Activated B cell treated with CpG ODN at 0.5 μM for 24 hours (primary cell): Measurements from ENCODE around the gene UBR4. TPM values are rescaled to one million over a fixed set of nuclear protein-coding genes. Genes with fewer than 3 reads are reported as not detected.

Experiments
- ATAC-seq: fragments of 200-7000 bp; cut with Tn5 transposase; one replicate; pipeline ENCODE4 v1.10.0; 2021; ENCODE audit warnings: low read depth, mild to moderate bottlenecking, moderate library complexity
- CTCF ChIA-PET: fragments of 350-600 bp; sonication (Branson Sonifier 250); formaldehyde crosslinking; loops from one replicate; lab custom pipeline; 2021; ENCODE audit warnings: antibody characterized with exemption; lab: Charles Lee
- POLR2A ChIA-PET: fragments of 350-600 bp; sonication (Branson Sonifier 250); formaldehyde crosslinking; loops from one replicate; lab custom pipeline; 2021; ENCODE audit warnings: antibody characterized with exemption; lab: Charles Lee
- DNase-seq: peaks from one replicate; pipeline ENCODE4 v3.0.0; 2022
- H3K27ac Mint-ChIP-seq: one replicate; pipeline ENCODE4 v1.8.0; 2020; ENCODE audit warnings: mixed read lengths
- H3K27me3 Mint-ChIP-seq: one replicate; pipeline ENCODE4 v1.8.0; 2021; ENCODE audit warnings: mixed read lengths
- H3K36me3 Mint-ChIP-seq: one replicate; pipeline ENCODE4 v1.8.0; 2021; ENCODE audit warnings: low read depth, mixed read lengths
- H3K4me1 Mint-ChIP-seq: one replicate; pipeline ENCODE4 v1.8.0; 2021; ENCODE audit warnings: mixed read lengths
- H3K4me3 Mint-ChIP-seq: one replicate; pipeline ENCODE4 v1.8.0; 2020; ENCODE audit warnings: mild to moderate bottlenecking, mixed read lengths
- H3K9me3 Mint-ChIP-seq: one replicate; pipeline ENCODE4 v1.8.0; 2020; ENCODE audit warnings: mixed read lengths
- intact Hi-C: fragments of 100-400 bp; cut with micrococcal nuclease; formaldehyde crosslinking; loops from one replicate; pipeline ENCODE4 v1.15.1; 2024
- total RNA-seq: library from RNA; stranded (reverse); gene quantifications from 2 replicates; pipeline ENCODE4 v1.2.3, GENCODE V29; 2022
- TF ChIP-seq, protein P1 (sequence below): fragments of 200-600 bp; IDR thresholded peaks from one replicate; pipeline ENCODE4 v1.8.0; 2022; ENCODE audit warnings: antibody characterized with exemption, mild to moderate bottlenecking

The UBR4 gene
- total RNA-seq, 1 donor from 2014 or later = 262 TPM

DNA sequence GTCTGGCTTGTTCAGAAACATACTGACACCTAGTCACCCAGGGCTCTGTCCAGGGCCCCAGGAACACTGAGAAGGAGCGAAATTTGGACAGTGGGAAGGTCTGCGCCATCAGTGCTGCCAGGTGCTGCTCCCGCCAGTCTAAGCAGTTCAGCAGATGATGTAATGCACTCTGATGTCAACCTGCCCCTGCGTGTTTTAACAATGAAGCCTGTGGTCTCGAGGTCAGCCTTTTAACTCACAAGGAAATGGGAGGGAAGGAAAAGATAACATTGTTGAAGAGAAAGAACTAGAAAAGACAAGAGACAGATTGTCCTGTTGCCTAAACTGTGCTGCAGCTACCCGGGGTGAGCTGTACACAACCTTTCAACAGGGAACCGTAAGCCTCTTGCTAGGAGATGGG, 127.0 kb downstream of the UBR4 start:
- intact Hi-C loops = no loop called here
- no peak overlapping the region for H3K4me3 Mint-ChIP-seq
- H3K27ac Mint-ChIP-seq = no peak overlapping the region
- DNase-seq (no peak), ATAC-seq (no peak)
- H3K4me1 Mint-ChIP-seq = peaks cover 10% of the 10 kb centered on the region
- ChIA-PET POLR2A (no interaction called here), CTCF (no interaction called here)
- H3K9me3 Mint-ChIP-seq = no peaks in the 10 kb centered on the region
- no peaks in the 10 kb centered on the region for H3K27me3 Mint-ChIP-seq
- H3K36me3 Mint-ChIP-seq = peaks cover 96% of the 10 kb centered on the region
- TF ChIP-seq, protein P1, sequence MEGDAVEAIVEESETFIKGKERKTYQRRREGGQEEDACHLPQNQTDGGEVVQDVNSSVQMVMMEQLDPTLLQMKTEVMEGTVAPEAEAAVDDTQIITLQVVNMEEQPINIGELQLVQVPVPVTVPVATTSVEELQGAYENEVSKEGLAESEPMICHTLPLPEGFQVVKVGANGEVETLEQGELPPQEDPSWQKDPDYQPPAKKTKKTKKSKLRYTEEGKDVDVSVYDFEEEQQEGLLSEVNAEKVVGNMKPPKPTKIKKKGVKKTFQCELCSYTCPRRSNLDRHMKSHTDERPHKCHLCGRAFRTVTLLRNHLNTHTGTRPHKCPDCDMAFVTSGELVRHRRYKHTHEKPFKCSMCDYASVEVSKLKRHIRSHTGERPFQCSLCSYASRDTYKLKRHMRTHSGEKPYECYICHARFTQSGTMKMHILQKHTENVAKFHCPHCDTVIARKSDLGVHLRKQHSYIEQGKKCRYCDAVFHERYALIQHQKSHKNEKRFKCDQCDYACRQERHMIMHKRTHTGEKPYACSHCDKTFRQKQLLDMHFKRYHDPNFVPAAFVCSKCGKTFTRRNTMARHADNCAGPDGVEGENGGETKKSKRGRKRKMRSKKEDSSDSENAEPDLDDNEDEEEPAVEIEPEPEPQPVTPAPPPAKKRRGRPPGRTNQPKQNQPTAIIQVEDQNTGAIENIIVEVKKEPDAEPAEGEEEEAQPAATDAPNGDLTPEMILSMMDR = no peak

DNA sequence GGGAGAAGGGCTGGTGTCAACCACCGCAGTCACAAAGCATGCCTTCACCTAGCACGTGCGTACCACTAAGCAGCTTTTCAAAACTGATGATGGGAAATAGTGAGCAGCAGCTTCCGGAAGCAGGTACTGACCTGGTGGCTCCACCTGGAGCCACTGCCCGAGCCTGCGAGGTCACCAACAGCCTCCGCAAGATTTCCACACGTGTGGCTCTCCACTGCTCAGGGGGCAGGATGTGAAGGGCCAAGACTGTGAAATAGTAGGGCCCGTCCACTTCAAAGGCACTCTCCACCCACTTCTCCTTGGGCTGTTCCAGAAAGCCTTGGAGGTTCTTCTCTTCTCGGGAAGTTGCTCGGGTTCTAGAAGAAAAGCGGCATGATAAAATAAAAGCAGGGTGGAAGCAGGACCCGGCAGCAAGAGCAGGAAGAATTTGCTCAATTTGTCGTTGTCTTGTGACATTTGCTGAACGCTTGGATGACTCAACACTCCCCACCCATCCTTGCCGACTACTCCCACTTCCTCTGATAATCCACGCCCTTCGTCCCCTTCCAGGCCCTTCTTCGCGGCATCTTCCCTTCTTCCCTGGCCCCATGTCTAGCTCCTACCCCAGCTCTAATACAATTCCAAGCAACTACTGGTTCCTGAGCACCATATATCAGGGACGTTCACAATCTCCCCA, 128.7 kb downstream of the UBR4 start:
- TF ChIP-seq, protein P1 = no peak
- ChIA-PET CTCF (no interaction called here), POLR2A (no interaction called here)
- no peak for DNase-seq
- peaks cover 96% of the 10 kb centered on the region for H3K36me3 Mint-ChIP-seq
- intact Hi-C loops = no loop called here
- no peaks in the 10 kb centered on the region for H3K9me3 Mint-ChIP-seq
- peaks cover 5% of the 10 kb centered on the region for H3K4me1 Mint-ChIP-seq
- peak overlapping the region; percentile 13 for H3K27ac Mint-ChIP-seq
- no peak for ATAC-seq
- no peak overlapping the region for H3K4me3 Mint-ChIP-seq
- H3K27me3 Mint-ChIP-seq = no peaks in the 10 kb centered on the region

DNA sequence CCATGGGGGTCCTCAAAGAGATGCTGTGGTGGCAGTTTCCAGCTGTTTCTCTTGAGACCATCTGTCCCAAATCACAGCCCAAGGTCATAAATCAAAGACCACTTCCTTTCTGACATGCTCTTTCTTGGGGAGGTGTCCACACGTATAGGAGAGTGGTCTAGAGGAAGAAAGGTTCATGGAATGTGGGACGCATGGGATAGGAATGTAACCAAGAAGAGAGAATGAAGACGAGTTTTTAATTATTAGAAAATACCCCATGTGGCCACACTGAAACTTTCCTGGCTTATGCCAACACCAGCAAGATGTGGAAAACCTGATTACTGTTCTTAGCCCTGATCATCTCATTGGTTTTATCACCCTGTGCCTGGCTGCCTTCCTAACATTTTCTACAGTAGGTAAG, 129.3 kb downstream of the UBR4 start:
- no peak for ATAC-seq
- DNase-seq = no peak
- Mint-ChIP-seq H3K9me3 (no peaks in the 10 kb centered on the region), H3K4me1 (peaks cover 5% of the 10 kb centered on the region), H3K27me3 (no peaks in the 10 kb centered on the region), H3K27ac (no peak overlapping the region), H3K36me3 (peaks cover 98% of the 10 kb centered on the region), H3K4me3 (no peak overlapping the region)
- POLR2A ChIA-PET = no interaction called here
- intact Hi-C loops = no loop called here
- TF ChIP-seq, protein P1 = no peak
- CTCF ChIA-PET = interaction anchor here (1.0 kb wide), 1 partner anchor 169 kb away, joined by 3 read pairs; no protein-coding TSS in a partner anchor

DNA sequence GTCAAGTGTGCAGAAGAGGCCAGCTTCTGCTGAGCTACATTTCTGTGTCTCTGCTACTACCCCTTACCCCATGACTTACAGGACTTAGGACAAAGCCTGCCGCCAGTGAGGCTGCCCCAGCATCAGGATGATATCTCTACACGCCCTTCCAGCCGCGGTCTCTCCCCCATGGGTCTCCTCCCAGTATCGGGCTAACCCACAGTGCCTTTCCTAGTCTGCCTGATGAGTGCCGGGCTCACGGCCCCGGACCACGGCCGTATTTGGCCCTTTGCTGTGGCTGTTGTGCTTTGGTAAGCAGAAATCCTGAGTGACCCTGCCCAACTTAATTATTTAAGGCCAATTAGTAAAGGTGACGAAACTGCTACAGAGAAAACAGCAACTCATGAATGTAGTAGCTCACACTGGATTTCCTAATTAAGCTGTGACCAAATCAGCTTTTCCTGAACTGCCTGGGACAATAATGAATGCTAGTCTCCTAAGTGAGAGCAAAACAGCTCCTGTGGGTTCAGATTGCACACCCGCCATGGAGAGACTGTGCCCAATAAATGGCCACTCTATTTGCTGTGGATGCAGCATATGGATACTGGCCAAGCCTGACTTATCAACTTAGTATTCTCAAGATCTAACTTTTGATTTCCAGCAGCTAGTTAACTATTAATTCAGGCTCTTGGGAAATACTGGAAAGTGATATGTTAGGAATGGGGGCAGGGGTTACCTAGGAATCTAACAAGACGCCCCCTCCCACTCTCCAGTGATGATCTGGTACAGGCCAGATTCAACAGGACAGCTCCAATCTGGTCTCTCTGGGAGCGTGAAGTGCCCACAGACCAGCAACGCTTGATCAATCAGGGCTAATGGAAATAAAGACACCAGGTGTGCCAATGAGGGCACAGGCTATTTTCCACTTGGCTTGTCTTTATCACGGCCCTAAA, 130.3 kb downstream of the UBR4 start:
- intact Hi-C loops = no loop called here
- Mint-ChIP-seq H3K27me3 (no peaks in the 10 kb centered on the region), H3K27ac (no peak overlapping the region), H3K4me1 (peaks cover 5% of the 10 kb centered on the region), H3K4me3 (no peak overlapping the region), H3K36me3 (peaks cover 97% of the 10 kb centered on the region), H3K9me3 (no peaks in the 10 kb centered on the region)
- no peak for DNase-seq
- POLR2A ChIA-PET = interaction anchor here (1.6 kb wide), 1 partner anchor 8 kb away, joined by 3 read pairs; no protein-coding TSS in a partner anchor
- TF ChIP-seq, protein P1 = no peak
- CTCF ChIA-PET = interaction anchor here (1.0 kb wide), 1 partner anchor 169 kb away, joined by 3 read pairs; no protein-coding TSS in a partner anchor
- ATAC-seq = no peak

DNA sequence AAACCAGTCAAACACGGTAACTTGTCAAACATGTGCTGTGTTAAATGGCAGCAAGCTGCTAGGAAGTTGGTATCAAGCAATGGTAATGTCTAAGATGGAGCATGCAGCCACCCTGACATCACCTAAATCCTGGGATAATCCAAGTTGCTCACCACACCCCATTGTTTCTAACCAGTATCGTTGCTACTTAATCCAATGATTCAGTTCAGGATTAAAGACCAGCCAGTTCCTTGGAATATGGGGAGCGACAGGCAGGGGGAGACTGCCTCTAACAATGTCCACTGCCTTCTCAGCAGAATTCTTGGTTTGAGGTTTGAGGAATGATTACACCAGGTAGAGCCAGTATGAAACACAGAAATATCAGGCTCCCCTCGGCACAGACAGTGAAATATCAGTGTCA, 131.5 kb downstream of the UBR4 start:
- H3K27ac Mint-ChIP-seq = no peak overlapping the region
- peaks cover 97% of the 10 kb centered on the region for H3K36me3 Mint-ChIP-seq
- intact Hi-C loops = no loop called here

More for the DNA sequence above, 131.5 kb downstream of the UBR4 start:
- DNase-seq = no peak
- TF ChIP-seq, protein P1 = no peak
- POLR2A ChIA-PET = interaction anchor here (1.6 kb wide), 1 partner anchor 9 kb away, joined by 3 read pairs; no protein-coding TSS in a partner anchor
- no peaks in the 10 kb centered on the region for H3K27me3 Mint-ChIP-seq
- no peaks in the 10 kb centered on the region for H3K9me3 Mint-ChIP-seq
- peaks cover 5% of the 10 kb centered on the region for H3K4me1 Mint-ChIP-seq
- ATAC-seq = no peak
- CTCF ChIA-PET = no interaction called here
- H3K4me3 Mint-ChIP-seq = no peak overlapping the region
